ENCODE results near the gene NDST4. TPM values are rescaled to one million over a fixed set of nuclear protein-coding genes. Genes with fewer than 3 reads are reported as not detected.

The NDST4 gene
- total RNA-seq, 1 donor from 2014 or later: 5.6 TPM

GRCh38 chr4:114945616-114946015 is 167.8 kb downstream of the NDST4 start:
- TF ChIP-seq, protein P1, sequence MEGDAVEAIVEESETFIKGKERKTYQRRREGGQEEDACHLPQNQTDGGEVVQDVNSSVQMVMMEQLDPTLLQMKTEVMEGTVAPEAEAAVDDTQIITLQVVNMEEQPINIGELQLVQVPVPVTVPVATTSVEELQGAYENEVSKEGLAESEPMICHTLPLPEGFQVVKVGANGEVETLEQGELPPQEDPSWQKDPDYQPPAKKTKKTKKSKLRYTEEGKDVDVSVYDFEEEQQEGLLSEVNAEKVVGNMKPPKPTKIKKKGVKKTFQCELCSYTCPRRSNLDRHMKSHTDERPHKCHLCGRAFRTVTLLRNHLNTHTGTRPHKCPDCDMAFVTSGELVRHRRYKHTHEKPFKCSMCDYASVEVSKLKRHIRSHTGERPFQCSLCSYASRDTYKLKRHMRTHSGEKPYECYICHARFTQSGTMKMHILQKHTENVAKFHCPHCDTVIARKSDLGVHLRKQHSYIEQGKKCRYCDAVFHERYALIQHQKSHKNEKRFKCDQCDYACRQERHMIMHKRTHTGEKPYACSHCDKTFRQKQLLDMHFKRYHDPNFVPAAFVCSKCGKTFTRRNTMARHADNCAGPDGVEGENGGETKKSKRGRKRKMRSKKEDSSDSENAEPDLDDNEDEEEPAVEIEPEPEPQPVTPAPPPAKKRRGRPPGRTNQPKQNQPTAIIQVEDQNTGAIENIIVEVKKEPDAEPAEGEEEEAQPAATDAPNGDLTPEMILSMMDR (IDR thresholded peaks at IDR 0.05; ENCODE audit: partially characterized antibody, unreplicated experiment): no peak
- peaks cover 7% of the 10 kb centered on the region for H3K4me1 Mint-ChIP-seq (ENCODE audit: low read depth, unreplicated experiment)
- H3K36me3 Mint-ChIP-seq (ENCODE audit: unreplicated experiment): no peaks in the 10 kb centered on the region
- no peak overlapping the region for H3K4me3 Mint-ChIP-seq (ENCODE audit: unreplicated experiment)
- H3K27me3 Mint-ChIP-seq (ENCODE audit: unreplicated experiment): no peaks in the 10 kb centered on the region
- no peak overlapping the region for H3K27ac Mint-ChIP-seq (ENCODE audit: unreplicated experiment)
- no peaks in the 10 kb centered on the region for H3K9me3 Mint-ChIP-seq (ENCODE audit: unreplicated experiment)
- no peak for DNase-seq

GRCh38 chr4:114941503-114941902 is 171.9 kb downstream of the NDST4 start:
- Mint-ChIP-seq H3K36me3 (ENCODE audit: unreplicated experiment) (no peaks in the 10 kb centered on the region), H3K27me3 (ENCODE audit: unreplicated experiment) (no peaks in the 10 kb centered on the region), H3K4me3 (ENCODE audit: unreplicated experiment) (no peak overlapping the region), H3K27ac (ENCODE audit: unreplicated experiment) (no peak overlapping the region), H3K9me3 (ENCODE audit: unreplicated experiment) (peaks cover 3% of the 10 kb centered on the region), H3K4me1 (ENCODE audit: low read depth, unreplicated experiment) (peaks cover 10% of the 10 kb centered on the region)
- TF ChIP-seq, protein P1 (IDR thresholded peaks at IDR 0.05; ENCODE audit: partially characterized antibody, unreplicated experiment): no peak
- no peak for DNase-seq

DNA sequence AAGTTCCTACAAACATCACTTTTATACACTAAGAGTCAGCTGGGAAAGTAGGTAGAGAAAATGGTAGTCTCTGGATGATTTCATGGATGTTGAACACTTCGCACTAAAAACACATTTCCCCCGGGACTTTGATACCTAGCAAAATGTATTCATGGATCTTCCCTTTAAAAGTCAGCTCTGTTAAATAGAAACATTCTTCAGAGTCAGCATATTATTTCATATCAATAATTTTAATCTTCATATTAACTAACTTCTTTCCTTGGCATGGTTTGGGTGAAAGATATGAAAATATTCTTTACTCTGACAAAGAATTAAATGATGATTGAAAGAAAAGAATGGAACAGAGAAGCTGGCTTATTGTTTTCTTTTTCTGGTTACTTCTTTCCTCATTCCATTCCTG is 185.5 kb downstream of the NDST4 start:
- TF ChIP-seq, protein P1 (IDR thresholded peaks at IDR 0.05; ENCODE audit: partially characterized antibody, unreplicated experiment): no peak
- no peaks in the 10 kb centered on the region for H3K9me3 Mint-ChIP-seq (ENCODE audit: unreplicated experiment)
- peaks cover under 1% of the 10 kb centered on the region for H3K4me1 Mint-ChIP-seq (ENCODE audit: low read depth, unreplicated experiment)
- H3K4me3 Mint-ChIP-seq (ENCODE audit: unreplicated experiment): no peak overlapping the region
- no peak for DNase-seq
- no peak overlapping the region for H3K27ac Mint-ChIP-seq (ENCODE audit: unreplicated experiment)
- H3K27me3 Mint-ChIP-seq (ENCODE audit: unreplicated experiment): no peaks in the 10 kb centered on the region
- peaks cover 1% of the 10 kb centered on the region for H3K36me3 Mint-ChIP-seq (ENCODE audit: unreplicated experiment)

GRCh38 chr4:114926583-114926982 is 186.8 kb downstream of the NDST4 start:
- H3K4me3 Mint-ChIP-seq (ENCODE audit: unreplicated experiment): no peak overlapping the region
- TF ChIP-seq, protein P1 (IDR thresholded peaks at IDR 0.05; ENCODE audit: partially characterized antibody, unreplicated experiment): no peak
- DNase-seq: no peak
- no peaks in the 10 kb centered on the region for H3K36me3 Mint-ChIP-seq (ENCODE audit: unreplicated experiment)
- H3K9me3 Mint-ChIP-seq (ENCODE audit: unreplicated experiment): no peaks in the 10 kb centered on the region
- no peak overlapping the region for H3K27ac Mint-ChIP-seq (ENCODE audit: unreplicated experiment)
- H3K27me3 Mint-ChIP-seq (ENCODE audit: unreplicated experiment): no peaks in the 10 kb centered on the region
- peaks cover 12% of the 10 kb centered on the region for H3K4me1 Mint-ChIP-seq (ENCODE audit: low read depth, unreplicated experiment)

DNA sequence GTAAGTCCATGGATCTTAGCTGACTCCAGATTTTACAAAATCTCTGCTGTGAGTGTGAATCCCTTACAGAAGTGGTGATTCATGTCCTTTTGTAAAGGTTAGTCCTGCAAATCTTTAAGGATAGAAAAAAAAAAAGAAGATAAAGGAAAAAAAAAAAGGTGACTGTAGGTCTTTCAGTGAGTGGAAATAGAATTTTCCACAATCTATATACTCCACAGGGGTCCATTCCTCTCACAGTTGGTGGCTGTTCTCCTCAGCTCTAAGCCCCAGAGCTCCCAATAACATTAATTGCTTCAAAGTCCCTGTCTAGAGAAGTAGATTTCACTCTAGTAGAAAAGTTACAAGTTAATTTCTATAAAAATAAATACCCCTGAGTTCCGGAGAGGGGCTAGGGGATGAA is 189.1 kb downstream of the NDST4 start:
- TF ChIP-seq, protein P1 (IDR thresholded peaks at IDR 0.05; ENCODE audit: partially characterized antibody, unreplicated experiment): no peak
- peaks cover 12% of the 10 kb centered on the region for H3K4me1 Mint-ChIP-seq (ENCODE audit: low read depth, unreplicated experiment)
- no peak for DNase-seq

More for the DNA sequence above, 189.1 kb downstream of the NDST4 start:
- no peak overlapping the region for H3K27ac Mint-ChIP-seq (ENCODE audit: unreplicated experiment)
- no peaks in the 10 kb centered on the region for H3K36me3 Mint-ChIP-seq (ENCODE audit: unreplicated experiment)
- H3K27me3 Mint-ChIP-seq (ENCODE audit: unreplicated experiment): no peaks in the 10 kb centered on the region
- no peaks in the 10 kb centered on the region for H3K9me3 Mint-ChIP-seq (ENCODE audit: unreplicated experiment)
- no peak overlapping the region for H3K4me3 Mint-ChIP-seq (ENCODE audit: unreplicated experiment)

Measured in glutamatergic neuron (in vitro differentiated cells).